ENCODE data around the gene PLP2. TPM values are rescaled to one million over a fixed set of nuclear protein-coding genes. Genes with fewer than 3 reads are reported as not detected.

Gene PLP2
- total RNA-seq, 1 experiment from 2014 or later, result 165 TPM

DNA sequence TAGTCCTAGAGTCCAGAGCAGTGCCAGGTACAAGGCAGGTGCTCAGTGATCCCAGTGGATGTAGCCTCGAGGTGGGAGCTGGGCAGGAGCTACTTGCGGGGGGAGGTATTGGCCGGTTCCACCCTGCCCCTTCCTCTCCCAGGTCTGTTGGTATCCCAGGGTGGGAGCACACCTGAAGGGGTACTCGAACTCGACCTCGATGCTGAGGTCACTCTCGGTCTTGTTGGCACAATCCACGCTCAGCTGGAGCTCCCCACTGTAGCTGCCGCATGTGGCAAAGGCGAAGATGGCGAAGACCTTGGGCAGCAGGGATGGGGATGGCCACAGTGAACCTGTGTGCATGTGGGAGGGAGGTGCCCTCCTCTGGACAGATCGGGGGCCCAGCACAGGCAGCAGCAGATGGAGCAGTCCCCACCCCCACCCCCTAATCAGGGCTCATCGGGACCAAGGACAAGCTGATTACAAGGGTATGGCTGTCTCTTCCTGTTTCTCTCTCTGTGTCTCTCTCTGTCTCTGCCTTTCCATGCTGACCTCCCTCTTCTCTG is 25.9 kb downstream of the PLP2 start:
- POLR2A ChIA-PET (ENCODE audit: unreplicated experiment), result no interaction called here
- no peak for TF ChIP-seq EZH2phosphoT487 (IDR thresholded peaks at IDR 0.05; ENCODE audit: borderline replicate concordance, low read length)
- H3K36me3 ChIP-seq (ENCODE audit: low read depth, low read length), result no peaks in the 10 kb centered on the region
- H3F3A ChIP-seq (ENCODE audit: low read length, unreplicated experiment), result no peaks in the 10 kb centered on the region
- BruUV-seq (replicated peaks), result no TSS peak
- no peak overlapping the region for H3K27ac ChIP-seq (ENCODE audit: low read length)
- intact Hi-C loops (cut with micrococcal nuclease), result loop anchor here (10.0 kb wide), 1 partner anchor 557 kb away; no protein-coding TSS in a partner anchor
- H3K9me3 ChIP-seq (ENCODE audit: low read length), result no peaks in the 10 kb centered on the region
- no peak for DNase-seq
- no peaks in the 10 kb centered on the region for H3K27me3 ChIP-seq (ENCODE audit: low read length)
- no peaks in the 10 kb centered on the region for H4K20me1 ChIP-seq (ENCODE audit: low read length)
- ATAC-seq, result no peak
- no peak overlapping the region for H2AFZ ChIP-seq (ENCODE audit: low read length)
- peaks cover 4% of the 10 kb centered on the region; the same call in 1 of the 2 replicates for H3K4me1 ChIP-seq (ENCODE audit: insufficient read depth, low read length)
- H3K9me2 ChIP-seq (replicated peaks; ENCODE audit: low read length), result no peaks in the 10 kb centered on the region
- H3K4me2 ChIP-seq (ENCODE audit: low read length), result no peak overlapping the region
- CTCF ChIA-PET, result no interaction called here
- H3K9ac ChIP-seq (ENCODE audit: low read length), result no peak overlapping the region
- no peaks in the 10 kb centered on the region for H3K79me2 ChIP-seq (ENCODE audit: low read length)
- H3K4me3 ChIP-seq (ENCODE audit: low read length), result no peak overlapping the region

DNA sequence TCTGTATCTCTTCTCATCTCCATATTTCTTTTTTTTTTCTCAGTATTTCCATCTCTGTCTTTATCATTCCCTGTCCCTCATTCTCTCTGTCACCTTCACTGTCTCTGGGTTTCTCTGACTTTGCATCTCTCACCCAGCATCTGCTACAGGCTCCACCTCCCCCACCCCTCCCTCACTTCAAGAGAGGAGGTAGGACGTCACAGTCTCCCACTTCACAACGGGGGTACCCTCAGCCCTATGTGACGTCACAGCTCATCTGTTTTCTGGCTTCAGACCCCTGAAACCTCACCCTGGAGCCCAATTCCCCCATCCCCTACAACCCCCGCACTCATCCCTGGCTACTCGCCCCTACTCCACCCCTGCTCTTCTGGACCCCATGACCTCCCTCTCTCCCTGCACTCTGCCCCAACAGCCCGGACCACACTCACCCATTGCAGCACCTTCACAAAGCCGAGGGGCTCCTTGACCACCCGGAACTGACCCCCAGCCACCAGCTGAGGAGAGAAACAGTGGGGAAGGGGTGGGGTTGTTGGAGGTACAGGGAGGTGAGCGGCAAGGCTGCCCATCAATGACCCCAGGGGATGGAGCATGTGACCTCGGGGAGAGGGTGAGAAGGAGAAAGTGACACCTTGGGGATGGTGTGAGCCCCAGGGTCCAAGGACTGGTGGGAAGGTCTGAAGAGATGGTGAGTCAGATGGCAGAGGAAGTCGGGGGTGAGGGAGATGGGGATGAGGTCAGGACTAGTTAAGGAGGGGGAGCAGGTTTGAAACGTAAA is 27.0 kb downstream of the PLP2 start:
- no peak for DNase-seq
- Histone ChIP-seq H2AFZ (ENCODE audit: low read length) (no peak overlapping the region), H3K4me3 (ENCODE audit: low read length) (no peak overlapping the region), H3K27me3 (ENCODE audit: low read length) (no peaks in the 10 kb centered on the region), H3K9me3 (ENCODE audit: low read length) (no peaks in the 10 kb centered on the region), H3K4me1 (ENCODE audit: insufficient read depth, low read length) (peaks cover 4% of the 10 kb centered on the region; the same call in 1 of the 2 replicates), H3K79me2 (ENCODE audit: low read length) (no peaks in the 10 kb centered on the region), H4K20me1 (ENCODE audit: low read length) (no peaks in the 10 kb centered on the region), H3K36me3 (ENCODE audit: low read depth, low read length) (no peaks in the 10 kb centered on the region), H3F3A (ENCODE audit: low read length, unreplicated experiment) (no peaks in the 10 kb centered on the region), H3K9ac (ENCODE audit: low read length) (no peak overlapping the region), H3K4me2 (ENCODE audit: low read length) (no peak overlapping the region), H3K27ac (ENCODE audit: low read length) (no peak overlapping the region), H3K9me2 (replicated peaks; ENCODE audit: low read length) (no peaks in the 10 kb centered on the region)
- CTCF ChIA-PET, result no interaction called here
- no peak for ATAC-seq
- no TSS peak for BruUV-seq (replicated peaks)
- intact Hi-C loops (cut with micrococcal nuclease), result loop anchor here (10.0 kb wide), 1 partner anchor 556 kb away; no protein-coding TSS in a partner anchor
- no peak for TF ChIP-seq EZH2phosphoT487 (IDR thresholded peaks at IDR 0.05; ENCODE audit: borderline replicate concordance, low read length)
- no peak for TF ChIP-seq CTCF (conservative IDR thresholded peaks at IDR 0.05; ENCODE audit: low read depth, low read length)
- no peak for TF ChIP-seq EZH2 (IDR thresholded peaks at IDR 0.05; ENCODE audit: low read length, unreplicated experiment)
- POLR2A ChIA-PET (ENCODE audit: unreplicated experiment), result no interaction called here

GRCh38 chrX:49199315-49199595 is 27.6 kb downstream of the PLP2 start:
- Histone ChIP-seq H4K20me1 (ENCODE audit: low read length) (no peaks in the 10 kb centered on the region), H3F3A (ENCODE audit: low read length, unreplicated experiment) (no peaks in the 10 kb centered on the region), H3K9ac (ENCODE audit: low read length) (no peak overlapping the region), H3K4me2 (ENCODE audit: low read length) (no peak overlapping the region), H3K4me3 (ENCODE audit: low read length) (no peak overlapping the region), H3K27ac (ENCODE audit: low read length) (no peak overlapping the region), H3K36me3 (ENCODE audit: low read depth, low read length) (no peaks in the 10 kb centered on the region), H2AFZ (ENCODE audit: low read length) (no peak overlapping the region), H3K9me2 (replicated peaks; ENCODE audit: low read length) (no peaks in the 10 kb centered on the region), H3K9me3 (ENCODE audit: low read length) (no peaks in the 10 kb centered on the region), H3K27me3 (ENCODE audit: low read length) (no peaks in the 10 kb centered on the region), H3K4me1 (ENCODE audit: insufficient read depth, low read length) (peaks cover 4% of the 10 kb centered on the region; the same call in 1 of the 2 replicates), H3K79me2 (ENCODE audit: low read length) (no peaks in the 10 kb centered on the region)
- no peak for DNase-seq
- no peak for ATAC-seq
- TF ChIP-seq CTCF (conservative IDR thresholded peaks at IDR 0.05; ENCODE audit: low read depth, low read length) (no peak), EZH2 (IDR thresholded peaks at IDR 0.05; ENCODE audit: low read length, unreplicated experiment) (no peak), EZH2phosphoT487 (IDR thresholded peaks at IDR 0.05; ENCODE audit: borderline replicate concordance, low read length) (no peak)
- POLR2A ChIA-PET (ENCODE audit: unreplicated experiment), result no interaction called here
- CTCF ChIA-PET, result no interaction called here
- no TSS peak for BruUV-seq (replicated peaks)
- intact Hi-C loops (cut with micrococcal nuclease), result loop anchor here (10.0 kb wide), 1 partner anchor 556 kb away; no protein-coding TSS in a partner anchor
